ENCODE measurements around the gene PINK1.

GRCh38 chr1:20597650-20598049 is 35.6 kb upstream of the PINK1 start:
- no peak for TF ChIP-seq CTCF (IDR thresholded peaks at IDR 0.05)
- TF ChIP-seq REST (IDR thresholded peaks at IDR 0.05; ENCODE audit: low read depth, low read length): no peak
